Liver (tissue), 9 donors: Measurements from ENCODE around the gene ZNF326. TPM values are rescaled to one million over a fixed set of nuclear protein-coding genes. Genes with fewer than 3 reads are reported as not detected.

Source experiments
- DNase-seq: peaks from one replicate; pipeline ENCODE4 v3.0.0-alpha.2; 2017; ENCODE audit warnings: low spot score
- H3K27ac ChIP-seq, 2 donors: one replicate each; pipeline ENCODE4 v1.7.0; 2013; ENCODE audit warnings: inconsistent platforms in 2 of 2, low read length in 2 of 2, control low read depth in 1 of 2, low read depth in 1 of 2, mild to moderate bottlenecking in 1 of 2
- H3K27me3 ChIP-seq, 4 donors: one replicate each; pipeline versions ENCODE4 v1.6.1 to v1.7.0; 2013; ENCODE audit warnings: low read length in 3 of 4, inconsistent platforms in 1 of 4, mild to moderate bottlenecking in 1 of 4, moderate library complexity in 1 of 4; ENCODE audit not compliant: control insufficient read depth in 4 of 4, insufficient read depth in 4 of 4
- H3K36me3 ChIP-seq, 4 donors: one replicate each; pipeline versions ENCODE4 v1.6.1 to v1.7.0; 2013; ENCODE audit warnings: low read length in 3 of 4, mild to moderate bottlenecking in 3 of 4, low read depth in 1 of 4, moderate library complexity in 1 of 4; ENCODE audit not compliant: control insufficient read depth in 4 of 4, insufficient read depth in 3 of 4
- H3K4me1 ChIP-seq, 4 donors: one replicate each; pipeline versions ENCODE4 v1.6.1 to v1.7.0; 2013; ENCODE audit warnings: low read length in 3 of 4, mild to moderate bottlenecking in 3 of 4, moderate library complexity in 1 of 4; ENCODE audit not compliant: control insufficient read depth in 4 of 4, insufficient read depth in 4 of 4
- H3K4me3 ChIP-seq, 3 donors: one replicate each; pipeline versions ENCODE4 v1.6.1 to v1.7.0; 2013; ENCODE audit warnings: low read length in 3 of 3, control low read depth in 1 of 3, low read depth in 1 of 3, mild to moderate bottlenecking in 1 of 3
- H3K9ac ChIP-seq, 2 donors: one replicate each; pipeline ENCODE4 v1.7.0; 2013; ENCODE audit warnings: low read length in 2 of 2, mild to moderate bottlenecking in 2 of 2, moderate library complexity in 2 of 2, control low read depth in 1 of 2, low read depth in 1 of 2
- H3K9me3 ChIP-seq, 4 donors: one replicate each; pipeline versions ENCODE4 v1.6.1 to v1.7.0; 2013; ENCODE audit warnings: low read length in 3 of 4; ENCODE audit not compliant: control insufficient read depth in 4 of 4
- EGR1 ChIP-seq, 2 donors: IDR thresholded peaks; 2 replicates each; pipeline ENCODE4 v1.6.1; 2016 to 2018; ENCODE audit warnings: antibody characterized with exemption in 2 of 2, low read depth in 2 of 2
- FOXA1 ChIP-seq: IDR thresholded peaks from 2 replicates; pipeline ENCODE4 v1.6.1; 2016; ENCODE audit warnings: antibody characterized with exemption
- FOXA2 ChIP-seq: IDR thresholded peaks from 2 replicates; pipeline ENCODE4 v1.6.1; 2016; ENCODE audit warnings: antibody characterized with exemption
- GABPA ChIP-seq, 2 donors: IDR thresholded peaks in 1 of 2; conservative IDR thresholded peaks in 1 of 2; 2 replicates each; pipeline ENCODE4 v1.6.1; 2016; ENCODE audit warnings: antibody characterized with exemption in 2 of 2, mild to moderate bottlenecking in 1 of 2, moderate library complexity in 1 of 2
- HNF4G ChIP-seq: IDR thresholded peaks from 2 replicates; pipeline ENCODE4 v1.6.1; 2016; ENCODE audit warnings: antibody characterized with exemption
- MAX ChIP-seq: IDR thresholded peaks from 2 replicates; pipeline ENCODE4 v1.6.1; 2016; ENCODE audit warnings: antibody characterized with exemption
- NR2F2 ChIP-seq: IDR thresholded peaks from 2 replicates; pipeline ENCODE4 v1.6.1; 2016; ENCODE audit warnings: antibody characterized with exemption
- RAD21 ChIP-seq, 2 donors: IDR thresholded peaks; 2 replicates each; pipeline ENCODE4 v1.6.1; 2016; ENCODE audit warnings: antibody characterized with exemption in 2 of 2, mild to moderate bottlenecking in 2 of 2
- RXRA ChIP-seq, 2 donors: IDR thresholded peaks; 2 replicates each; pipeline ENCODE4 v1.6.1; 2017 to 2018; ENCODE audit warnings: antibody characterized with exemption in 2 of 2, mild to moderate bottlenecking in 1 of 2
- SP1 ChIP-seq: IDR thresholded peaks from 2 replicates; pipeline ENCODE4 v1.6.1; 2018; ENCODE audit warnings: antibody characterized with exemption, mild to moderate bottlenecking
- TAF1 ChIP-seq: conservative IDR thresholded peaks from 2 replicates; pipeline ENCODE4 v1.6.1; 2016; ENCODE audit warnings: antibody characterized with exemption, mild to moderate bottlenecking
- ZBTB33 ChIP-seq: IDR thresholded peaks from 2 replicates; pipeline ENCODE4 v1.6.1; 2016; ENCODE audit warnings: antibody characterized with exemption
- WGBS: extraction: QIAGEN DNeasy Blood & Tissue Kit; methylation state at CpG from one replicate; pipeline ENCODE4 v1.1.7; 2013; 5-methylcytosine and 5-hydroxymethylcytosine counted together
- polyA plus RNA-seq, 2 donors: library from polyadenylated mRNA; stranded (reverse) in 1 of 2; unstranded in 1 of 2; fragments of 200-250 nt in 1 of 2; fragments of >200 nt in 1 of 2; fragmentation: Nextera tagmentation in 1 of 2; extraction: Ambion mirVana in 1 of 2; gene quantifications; one replicate each; pipeline versions ENCODE4 v1.2.1 to v1.2.3, GENCODE V29; 2013 to 2015
- total RNA-seq, 2 donors: library from RNA; depleted of rRNA; stranded (reverse); fragments of >200 nt; gene quantifications; one replicate each; pipeline ENCODE4 v1.2.3, GENCODE V29; 2014
- TF ChIP-seq, protein P1 (sequence below): fragments of 150-350 bp; IDR thresholded peaks from 2 replicates; pipeline ENCODE4 v1.5.1; 2017; ENCODE audit warnings: improper control_type of control experiment, low read depth, low read length; ENCODE audit not compliant: missing input control
- TF ChIP-seq, protein P2 (sequence below): IDR thresholded peaks from 2 replicates; pipeline ENCODE4 v1.6.1; 2016; ENCODE audit warnings: antibody characterized with exemption, mild to moderate bottlenecking
- donor health status: healthy.
- donor health status: healthy.
- donor health status: healthy.
- donor health status: healthy.
- donor health status: healthy.

Gene ZNF326
- total and polyA plus RNA-seq, 4 donors: 6.5 to 14.6 (median 10.9) TPM

DNA sequence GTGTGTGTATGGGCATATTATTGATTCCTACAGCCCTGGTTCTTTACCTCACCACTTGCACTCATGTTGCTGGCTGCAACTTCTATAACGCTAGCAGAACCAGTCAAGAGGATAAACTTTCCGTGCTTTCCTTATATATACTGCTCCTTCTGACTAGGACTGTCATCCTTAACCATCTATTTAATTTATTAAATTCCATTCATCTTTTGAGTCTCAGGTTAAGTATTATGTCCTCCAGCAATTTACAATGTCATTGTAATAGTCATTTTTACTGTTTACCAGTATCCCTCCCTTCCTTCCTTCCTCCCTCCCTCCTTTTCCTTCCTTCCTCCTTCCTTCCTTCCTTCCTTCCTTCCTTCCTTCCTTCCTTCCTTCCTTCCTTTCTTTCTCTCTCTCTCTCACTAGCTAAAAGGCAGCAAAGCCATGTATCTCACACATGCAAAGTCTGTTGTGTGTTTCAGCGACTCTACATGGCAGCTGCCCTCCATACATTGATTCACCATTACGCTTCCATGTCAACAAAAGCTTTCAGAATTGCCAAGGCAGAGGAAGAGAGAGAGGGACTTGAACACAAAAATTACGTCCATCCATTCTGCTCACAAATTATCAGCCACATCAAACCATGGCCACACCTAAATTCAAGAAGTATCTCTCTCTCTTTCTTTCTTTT, 73.8 kb downstream of the ZNF326 start:
- DNase-seq: no peak
- Histone ChIP-seq H3K4me3 (no peak overlapping the region), H3K27ac (no peak overlapping the region), H3K9ac (no peak overlapping the region), H3K36me3 (no peaks in the 10 kb centered on the region), H3K27me3 (no peaks in the 10 kb centered on the region), H3K4me1 (no peaks in the 10 kb centered on the region), H3K9me3 (peaks cover 0 to 3% (median 0%) of the 10 kb centered on the region in 4 donors)
- 88% methylated on average over 5 of the region's 5 CpGs for WGBS
- TF ChIP-seq MAX (no peak), RXRA (IDR thresholded peaks at IDR 0.05) (no peak)

GRCh38 chr1:90074137-90074536, 79.2 kb downstream of the ZNF326 start:
- 68% methylated on average over 5 of the region's 5 CpGs for WGBS
- no peaks in the 10 kb centered on the region for H3K36me3 ChIP-seq
- H3K4me1 ChIP-seq: no peaks in the 10 kb centered on the region
- no peak for DNase-seq
- no peak overlapping the region for H3K4me3 ChIP-seq
- peaks cover 0 to 3% (median 0%) of the 10 kb centered on the region in 4 donors for H3K27me3 ChIP-seq
- TF ChIP-seq RXRA (IDR thresholded peaks at IDR 0.05) (no peak), HNF4G (no peak), MAX (no peak), EGR1 (IDR thresholded peaks at IDR 0.05; ENCODE audit: low read depth in 2 of 2) (no peak), GABPA (IDR thresholded peaks at IDR 0.05 in 1 of 2, conservative IDR thresholded peaks at IDR 0.05 in 1 of 2) (no peak), FOXA2 (no peak), RAD21 (IDR thresholded peaks at IDR 0.05) (no peak), NR2F2 (no peak), SP1 (no peak), FOXA1 (no peak), TAF1 (no peak), ZBTB33 (no peak)
- TF ChIP-seq, protein P1, sequence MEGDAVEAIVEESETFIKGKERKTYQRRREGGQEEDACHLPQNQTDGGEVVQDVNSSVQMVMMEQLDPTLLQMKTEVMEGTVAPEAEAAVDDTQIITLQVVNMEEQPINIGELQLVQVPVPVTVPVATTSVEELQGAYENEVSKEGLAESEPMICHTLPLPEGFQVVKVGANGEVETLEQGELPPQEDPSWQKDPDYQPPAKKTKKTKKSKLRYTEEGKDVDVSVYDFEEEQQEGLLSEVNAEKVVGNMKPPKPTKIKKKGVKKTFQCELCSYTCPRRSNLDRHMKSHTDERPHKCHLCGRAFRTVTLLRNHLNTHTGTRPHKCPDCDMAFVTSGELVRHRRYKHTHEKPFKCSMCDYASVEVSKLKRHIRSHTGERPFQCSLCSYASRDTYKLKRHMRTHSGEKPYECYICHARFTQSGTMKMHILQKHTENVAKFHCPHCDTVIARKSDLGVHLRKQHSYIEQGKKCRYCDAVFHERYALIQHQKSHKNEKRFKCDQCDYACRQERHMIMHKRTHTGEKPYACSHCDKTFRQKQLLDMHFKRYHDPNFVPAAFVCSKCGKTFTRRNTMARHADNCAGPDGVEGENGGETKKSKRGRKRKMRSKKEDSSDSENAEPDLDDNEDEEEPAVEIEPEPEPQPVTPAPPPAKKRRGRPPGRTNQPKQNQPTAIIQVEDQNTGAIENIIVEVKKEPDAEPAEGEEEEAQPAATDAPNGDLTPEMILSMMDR: no peak
- TF ChIP-seq, protein P2, sequence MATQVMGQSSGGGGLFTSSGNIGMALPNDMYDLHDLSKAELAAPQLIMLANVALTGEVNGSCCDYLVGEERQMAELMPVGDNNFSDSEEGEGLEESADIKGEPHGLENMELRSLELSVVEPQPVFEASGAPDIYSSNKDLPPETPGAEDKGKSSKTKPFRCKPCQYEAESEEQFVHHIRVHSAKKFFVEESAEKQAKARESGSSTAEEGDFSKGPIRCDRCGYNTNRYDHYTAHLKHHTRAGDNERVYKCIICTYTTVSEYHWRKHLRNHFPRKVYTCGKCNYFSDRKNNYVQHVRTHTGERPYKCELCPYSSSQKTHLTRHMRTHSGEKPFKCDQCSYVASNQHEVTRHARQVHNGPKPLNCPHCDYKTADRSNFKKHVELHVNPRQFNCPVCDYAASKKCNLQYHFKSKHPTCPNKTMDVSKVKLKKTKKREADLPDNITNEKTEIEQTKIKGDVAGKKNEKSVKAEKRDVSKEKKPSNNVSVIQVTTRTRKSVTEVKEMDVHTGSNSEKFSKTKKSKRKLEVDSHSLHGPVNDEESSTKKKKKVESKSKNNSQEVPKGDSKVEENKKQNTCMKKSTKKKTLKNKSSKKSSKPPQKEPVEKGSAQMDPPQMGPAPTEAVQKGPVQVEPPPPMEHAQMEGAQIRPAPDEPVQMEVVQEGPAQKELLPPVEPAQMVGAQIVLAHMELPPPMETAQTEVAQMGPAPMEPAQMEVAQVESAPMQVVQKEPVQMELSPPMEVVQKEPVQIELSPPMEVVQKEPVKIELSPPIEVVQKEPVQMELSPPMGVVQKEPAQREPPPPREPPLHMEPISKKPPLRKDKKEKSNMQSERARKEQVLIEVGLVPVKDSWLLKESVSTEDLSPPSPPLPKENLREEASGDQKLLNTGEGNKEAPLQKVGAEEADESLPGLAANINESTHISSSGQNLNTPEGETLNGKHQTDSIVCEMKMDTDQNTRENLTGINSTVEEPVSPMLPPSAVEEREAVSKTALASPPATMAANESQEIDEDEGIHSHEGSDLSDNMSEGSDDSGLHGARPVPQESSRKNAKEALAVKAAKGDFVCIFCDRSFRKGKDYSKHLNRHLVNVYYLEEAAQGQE: no peak
- no peak overlapping the region for H3K27ac ChIP-seq
- H3K9me3 ChIP-seq: no peaks in the 10 kb centered on the region
- H3K9ac ChIP-seq: no peak overlapping the region
